WERI-Rb-1 (cell line): Measurements from ENCODE around the gene USP6NL.

Experiments
- DNase-seq: peaks from one replicate; pipeline ENCODE4 v3.0.0-alpha.2; 2020
- H3K27ac ChIP-seq: fragments of 250-450 bp; sonication (Bioruptor Pico); 2 replicates; pipeline ENCODE4 v1.5.1; 2020; ENCODE audit warnings: mild to moderate bottlenecking, moderate library complexity
- H3K27me3 ChIP-seq: fragments of 250-450 bp; sonication (Bioruptor Pico); 2 replicates; pipeline ENCODE4 v1.5.1; 2021; ENCODE audit warnings: mild to moderate bottlenecking, low read depth, moderate library complexity; ENCODE audit not compliant: insufficient read depth, severe bottlenecking
- H3K36me3 ChIP-seq: fragments of 250-450 bp; sonication (Bioruptor Pico); 2 replicates; pipeline ENCODE4 v1.5.1; 2020; ENCODE audit warnings: mild to moderate bottlenecking, moderate library complexity
- H3K4me3 ChIP-seq: 2 replicates; pipeline ENCODE4 v1.5.1; 2011; ENCODE audit warnings: low read depth, mild to moderate bottlenecking, control low read depth, low read length
- H3K9me3 ChIP-seq: fragments of 250-450 bp; sonication (Bioruptor Pico); 2 replicates; pipeline ENCODE4 v1.5.1; 2021; ENCODE audit warnings: mild to moderate bottlenecking, moderate library complexity; ENCODE audit not compliant: severe bottlenecking
- CTCF ChIP-seq: IDR thresholded peaks from 2 replicates; pipeline ENCODE4 v1.5.1; 2011; ENCODE audit warnings: low read depth, mild to moderate bottlenecking, control low read depth, inconsistent platforms, low read length

Gene USP6NL

GRCh38 chr10:11415095-11415494 is 196.4 kb downstream of the USP6NL start:
- no peak for DNase-seq
- Histone ChIP-seq H3K27me3 (no peaks in the 10 kb centered on the region), H3K27ac (no peak overlapping the region), H3K4me3 (no peak overlapping the region), H3K36me3 (no peaks in the 10 kb centered on the region), H3K9me3 (no peaks in the 10 kb centered on the region)
- no peak for TF ChIP-seq CTCF

- Histone ChIP-seq H3K36me3 (no peaks in the 10 kb centered on the region), H3K27me3 (no peaks in the 10 kb centered on the region), H3K4me3 (no peak overlapping the region), H3K9me3 (no peaks in the 10 kb centered on the region), H3K27ac (no peak overlapping the region)
- no peak for DNase-seq
- no peak for TF ChIP-seq CTCF
These were observed 197.0 kb downstream of the USP6NL start for GRCh38 chr10:11414314-11415038.

GRCh38 chr10:11411926-11412545 is 199.4 kb downstream of the USP6NL start:
- Histone ChIP-seq H3K9me3 (no peaks in the 10 kb centered on the region), H3K27me3 (no peaks in the 10 kb centered on the region), H3K27ac (no peak overlapping the region), H3K36me3 (no peaks in the 10 kb centered on the region), H3K4me3 (no peak overlapping the region)
- TF ChIP-seq CTCF: peak; percentile 29
- DNase-seq: no peak

GRCh38 chr10:11409357-11409756 is 202.1 kb downstream of the USP6NL start:
- H3K27ac ChIP-seq: no peak overlapping the region
- DNase-seq: no peak
- no peaks in the 10 kb centered on the region for H3K27me3 ChIP-seq
- H3K36me3 ChIP-seq: no peaks in the 10 kb centered on the region
- TF ChIP-seq CTCF: no peak
- H3K9me3 ChIP-seq: no peaks in the 10 kb centered on the region
- no peak overlapping the region for H3K4me3 ChIP-seq

- Histone ChIP-seq H3K27ac (no peak overlapping the region), H3K27me3 (no peaks in the 10 kb centered on the region), H3K4me3 (no peak overlapping the region), H3K36me3 (no peaks in the 10 kb centered on the region), H3K9me3 (no peaks in the 10 kb centered on the region)
- no peak for DNase-seq
- TF ChIP-seq CTCF: no peak
These were observed 203.5 kb downstream of the USP6NL start for GRCh38 chr10:11407939-11408338.
